GM10248 (cell line): ENCODE results near the gene MAP3K5.

Experiments used
- CTCF ChIA-PET: fragments of 300-600 bp; sonication (Branson Sonifier 250); formaldehyde crosslinking; extraction: SDS; loops from one replicate; lab custom pipeline; 2021; ENCODE audit warnings: antibody characterized with exemption; lab: Yijun Ruan, JAX
- POLR2A ChIA-PET: fragments of 350-650 bp; sonication (Branson Sonifier 250); formaldehyde crosslinking; extraction: SDS; loops from one replicate; lab custom pipeline; 2020; ENCODE audit warnings: antibody characterized with exemption; lab: Yijun Ruan, JAX
- DNase-seq: peaks from one replicate; pipeline ENCODE4 v3.0.0; 2012; ENCODE audit errors: extremely low spot score
- CTCF ChIP-seq: IDR thresholded peaks from 2 replicates; pipeline ENCODE4 v1.5.1; 2012; ENCODE audit warnings: mild to moderate bottlenecking, low read depth; ENCODE audit errors: extremely low read depth, missing control alignments, control extremely low read depth

Gene MAP3K5

GRCh38 chr6:136787726-136788068 lies 4.6 kb downstream of the MAP3K5 start:
- ChIA-PET CTCF (interaction anchor here (1.2 to 9.6 kb wide), 7 partner anchors 11 to 139 kb away, joined by 4 to 348 read pairs (median 6); no protein-coding TSS in a partner anchor), POLR2A (no interaction called here)
- DNase-seq, result no peak
- TF ChIP-seq CTCF, result no peak

GRCh38 chr6:136786658-136787057 lies 5.6 kb downstream of the MAP3K5 start:
- ChIA-PET POLR2A (interaction anchor here (0.7 kb wide), 2 partner anchors 37 to 41 kb away, joined by 7 to 9 read pairs; no protein-coding TSS in a partner anchor), CTCF (interaction anchor here (1.0 to 9.6 kb wide), 9 partner anchors 10 to 138 kb away, joined by 3 to 348 read pairs (median 5); no protein-coding TSS in a partner anchor)
- DNase-seq, result no peak
- TF ChIP-seq CTCF, result no peak

GRCh38 chr6:136784910-136785746 lies 7.1 kb downstream of the MAP3K5 start:
- ChIA-PET POLR2A (interaction anchor here (0.8 kb wide), 1 partner anchor 12 kb away, joined by 3 read pairs; no protein-coding TSS in a partner anchor), CTCF (interaction anchor here (0.9 to 9.6 kb wide), 6 partner anchors 7 to 136 kb away, joined by 3 to 348 read pairs (median 6); partner anchors contain the start of gene MAP3K5)
- DNase-seq, result no peak
- no peak for TF ChIP-seq CTCF

- CTCF ChIA-PET, result interaction anchor here (1.7 to 9.6 kb wide), 3 partner anchors 8 to 135 kb away, joined by 7 to 348 read pairs (median 10); partner anchors contain the start of gene MAP3K5
- DNase-seq, result no peak
- no peak for TF ChIP-seq CTCF
- POLR2A ChIA-PET, result no interaction called here
These were observed 8.0 kb downstream of the MAP3K5 start for GRCh38 chr6:136784271-136784664.

- TF ChIP-seq CTCF, result no peak
- ChIA-PET CTCF (interaction anchor here (1.7 to 9.6 kb wide), 3 partner anchors 8 to 135 kb away, joined by 7 to 348 read pairs (median 10); partner anchors contain the start of gene MAP3K5), POLR2A (no interaction called here)
- DNase-seq, result peak; percentile 58
These were observed 8.6 kb downstream of the MAP3K5 start for GRCh38 chr6:136783495-136784270.

- ChIA-PET CTCF (interaction anchor here (1.0 to 2.2 kb wide), 3 partner anchors 9 to 139 kb away, joined by 3 to 11 read pairs (median 10); partner anchors contain the start of gene MAP3K5), POLR2A (no interaction called here)
- no peak for TF ChIP-seq CTCF
- no peak for DNase-seq
These were observed 9.3 kb downstream of the MAP3K5 start for GRCh38 chr6:136783021-136783420.
